Measurements from ENCODE around the gene MYOCOS. TPM values are rescaled to one million over a fixed set of nuclear protein-coding genes. Genes with fewer than 3 reads are reported as not detected.

Gene MYOCOS
- total and polyA plus RNA-seq, 5 experiments from 2014 or later, result 0.47 to 0.70 TPM; not detected in 3

GRCh38 chr1:171674431-171675405 is 52.7 kb downstream of the MYOCOS start:
- POLR2A ChIA-PET, result no interaction called here
- no peak overlapping the region for H3K27ac Mint-ChIP-seq
- peaks cover 0 to 3% (median 0%) of the 10 kb centered on the region in 3 donors for H3K36me3 Mint-ChIP-seq
- H3K27me3 Mint-ChIP-seq, result peaks cover 0 to 8% (median 6%) of the 10 kb centered on the region in 5 donors
- ATAC-seq (no peak), DNase-seq (no peak)
- H3K4me3 Mint-ChIP-seq, result no peak overlapping the region
- H3K4me1 Mint-ChIP-seq, result no peaks in the 10 kb centered on the region
- peaks cover 0 to 2% (median 0%) of the 10 kb centered on the region in 9 donors for H3K9me3 Mint-ChIP-seq

Other genes starting within 250 kb of the MYOCOS start
- 100 to 1,000 TPM; 310 to 337 TPM for gene PRRC2C, start 136.7 kb upstream of the MYOCOS start, total RNA-seq
- 10 to 100 TPM; 30.0 to 82.8 (median 53.5) TPM for gene PRRC2C, start 136.7 kb upstream of the MYOCOS start, polyA plus RNA-seq
- not detected for gene MYOC, start 30.4 kb downstream of the MYOCOS start, total RNA-seq
- not detected for gene MYOC, start 30.4 kb downstream of the MYOCOS start, polyA plus RNA-seq
- gene VAMP4, start 119.8 kb downstream of the MYOCOS start, total RNA-seq, result 10 to 100 TPM; 27.5 to 28.0 TPM
- 10 to 100 TPM; 18.3 to 19.9 (median 19.8) TPM for gene VAMP4, start 119.8 kb downstream of the MYOCOS start, polyA plus RNA-seq
- 10 to 100 TPM; 32.0 to 32.7 TPM for gene METTL13, start 159.4 kb downstream of the MYOCOS start, total RNA-seq
- gene METTL13, start 159.4 kb downstream of the MYOCOS start, polyA plus RNA-seq, result 10 to 100 TPM; 19.5 to 41.2 (median 33.4) TPM
- gene DNM3, start 219.3 kb downstream of the MYOCOS start, total RNA-seq, result 1 to 10 TPM; 1.6 to 2.3 TPM
- under 1 TPM; 0.36 to 0.41 (median 0.37) TPM for gene DNM3, start 219.3 kb downstream of the MYOCOS start, polyA plus RNA-seq

All from naive thymus-derived CD8-positive, alpha-beta T cell (primary cell).